ENCODE measurements around the gene KREMEN1. TPM values are rescaled to one million over a fixed set of nuclear protein-coding genes. Genes with fewer than 3 reads are reported as not detected.
A peak's percentile ranks its signal among the peaks of the same experiment; 100 is the strongest.

The KREMEN1 gene
- total RNA-seq, 1 donor from 2014 or later = 1.4 TPM

DNA sequence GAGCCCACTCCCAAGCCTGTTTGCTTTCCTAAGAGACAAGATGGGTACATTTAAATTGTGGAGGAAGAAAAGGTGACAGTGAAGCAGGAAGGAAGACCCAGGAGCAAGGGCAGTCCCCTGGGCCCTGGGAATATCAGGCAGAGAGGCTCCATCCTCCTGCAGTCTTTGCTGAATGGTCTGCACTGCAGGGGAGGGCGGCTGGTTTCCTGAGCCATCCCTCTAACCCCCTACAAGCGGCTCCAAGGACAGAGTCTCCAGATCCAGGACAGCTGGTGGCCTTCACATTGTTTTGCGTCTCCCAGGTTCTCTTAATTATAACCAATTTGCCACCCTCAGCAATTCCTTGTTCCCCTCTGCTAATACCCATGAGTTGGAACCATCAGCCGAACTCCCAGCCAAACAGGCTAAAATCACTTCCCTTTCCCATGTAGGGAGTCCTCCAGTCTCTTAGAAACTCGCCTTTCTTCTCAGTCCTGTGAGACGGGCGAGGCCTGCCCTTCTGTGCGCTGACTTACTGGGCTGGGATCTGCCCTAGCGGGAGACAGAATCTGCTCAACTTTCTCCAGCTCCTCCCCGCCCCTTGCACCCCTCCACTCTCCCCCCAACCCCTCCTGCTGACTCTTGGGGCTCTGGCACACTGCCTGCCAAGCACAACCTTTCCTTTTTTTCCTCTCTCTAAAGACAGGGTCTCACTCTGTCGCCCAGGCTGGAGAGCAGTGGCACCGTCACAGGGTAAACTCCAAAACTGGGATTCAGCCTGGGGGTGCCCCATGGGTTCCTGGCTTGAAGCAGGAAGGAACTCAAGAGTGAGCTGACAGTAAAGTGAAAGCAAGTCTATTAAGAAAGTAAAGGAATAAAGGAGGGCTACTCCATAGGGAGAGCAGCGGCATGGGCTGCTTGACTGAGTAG is 79.5 kb downstream of the KREMEN1 start:
- Histone ChIP-seq H3K9ac (no peak overlapping the region), H3K4me1 (peaks cover 48% of the 10 kb centered on the region), H3K4me2 (peak overlapping the region; percentile 60), H2AFZ (replicated peaks) (no peak overlapping the region), H3K79me2 (ENCODE audit: low read depth) (no peaks in the 10 kb centered on the region), H3K4me3 (no peak overlapping the region), H3F3A (ENCODE audit: low read depth) (peaks cover 51% of the 10 kb centered on the region), H3K9me3 (ENCODE audit: low read depth) (no peaks in the 10 kb centered on the region), H3K27ac (peak overlapping the region; percentile 6), H3K27me3 (peaks cover 5% of the 10 kb centered on the region), H3K36me3 (no peaks in the 10 kb centered on the region), H4K20me1 (ENCODE audit: low read depth) (no peaks in the 10 kb centered on the region)
- peak overlapping the region; percentile 70 for H3K4me3 Mint-ChIP-seq
- peak; percentile 64 for DNase-seq (ENCODE audit: low spot score)
- peaks cover 79% of the 10 kb centered on the region for H3K4me1 Mint-ChIP-seq
- H3K27me3 Mint-ChIP-seq (ENCODE audit: insufficient read depth, low read depth) = peaks cover 10% of the 10 kb centered on the region
- H3K9me3 Mint-ChIP-seq = no peaks in the 10 kb centered on the region
- H3K36me3 Mint-ChIP-seq = peaks cover 5% of the 10 kb centered on the region
- TF ChIP-seq EZH2phosphoT487 (IDR thresholded peaks at IDR 0.05) = no peak
- no peak for TF ChIP-seq EZH2 (IDR thresholded peaks at IDR 0.05)
- TF ChIP-seq, protein P1, sequence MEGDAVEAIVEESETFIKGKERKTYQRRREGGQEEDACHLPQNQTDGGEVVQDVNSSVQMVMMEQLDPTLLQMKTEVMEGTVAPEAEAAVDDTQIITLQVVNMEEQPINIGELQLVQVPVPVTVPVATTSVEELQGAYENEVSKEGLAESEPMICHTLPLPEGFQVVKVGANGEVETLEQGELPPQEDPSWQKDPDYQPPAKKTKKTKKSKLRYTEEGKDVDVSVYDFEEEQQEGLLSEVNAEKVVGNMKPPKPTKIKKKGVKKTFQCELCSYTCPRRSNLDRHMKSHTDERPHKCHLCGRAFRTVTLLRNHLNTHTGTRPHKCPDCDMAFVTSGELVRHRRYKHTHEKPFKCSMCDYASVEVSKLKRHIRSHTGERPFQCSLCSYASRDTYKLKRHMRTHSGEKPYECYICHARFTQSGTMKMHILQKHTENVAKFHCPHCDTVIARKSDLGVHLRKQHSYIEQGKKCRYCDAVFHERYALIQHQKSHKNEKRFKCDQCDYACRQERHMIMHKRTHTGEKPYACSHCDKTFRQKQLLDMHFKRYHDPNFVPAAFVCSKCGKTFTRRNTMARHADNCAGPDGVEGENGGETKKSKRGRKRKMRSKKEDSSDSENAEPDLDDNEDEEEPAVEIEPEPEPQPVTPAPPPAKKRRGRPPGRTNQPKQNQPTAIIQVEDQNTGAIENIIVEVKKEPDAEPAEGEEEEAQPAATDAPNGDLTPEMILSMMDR (IDR thresholded peaks at IDR 0.05) = no peak
- H3K27ac Mint-ChIP-seq = peak overlapping the region; percentile 95

- Mint-ChIP-seq H3K4me3 (no peak overlapping the region), H3K27ac (peak overlapping the region; percentile 95), H3K27me3 (ENCODE audit: insufficient read depth, low read depth) (peaks cover 10% of the 10 kb centered on the region), H3K36me3 (peaks cover under 1% of the 10 kb centered on the region), H3K9me3 (no peaks in the 10 kb centered on the region), H3K4me1 (peaks cover 78% of the 10 kb centered on the region)
- H3K36me3 ChIP-seq = no peaks in the 10 kb centered on the region
- peaks cover 5% of the 10 kb centered on the region for H3K27me3 ChIP-seq
- no peak overlapping the region for H3K9ac ChIP-seq
- no peak overlapping the region for H3K4me3 ChIP-seq
- H3F3A ChIP-seq (ENCODE audit: low read depth) = peaks cover 51% of the 10 kb centered on the region
- no peaks in the 10 kb centered on the region for H3K79me2 ChIP-seq (ENCODE audit: low read depth)
- no peak overlapping the region for H3K27ac ChIP-seq
- no peak overlapping the region for H2AFZ ChIP-seq (replicated peaks)
- no peak overlapping the region for H3K4me2 ChIP-seq
- no peak for DNase-seq (ENCODE audit: low spot score)
- H3K9me3 ChIP-seq (ENCODE audit: low read depth) = no peaks in the 10 kb centered on the region
- H3K4me1 ChIP-seq = peaks cover 44% of the 10 kb centered on the region
- no peak for TF ChIP-seq EZH2phosphoT487 (IDR thresholded peaks at IDR 0.05)
- TF ChIP-seq, protein P1 (IDR thresholded peaks at IDR 0.05) = no peak
- no peak for TF ChIP-seq EZH2 (IDR thresholded peaks at IDR 0.05)
- H4K20me1 ChIP-seq (ENCODE audit: low read depth) = no peaks in the 10 kb centered on the region
Observed at GRCh38 chr22:29152954-29153719, 80.3 kb downstream of the KREMEN1 start.

DNA sequence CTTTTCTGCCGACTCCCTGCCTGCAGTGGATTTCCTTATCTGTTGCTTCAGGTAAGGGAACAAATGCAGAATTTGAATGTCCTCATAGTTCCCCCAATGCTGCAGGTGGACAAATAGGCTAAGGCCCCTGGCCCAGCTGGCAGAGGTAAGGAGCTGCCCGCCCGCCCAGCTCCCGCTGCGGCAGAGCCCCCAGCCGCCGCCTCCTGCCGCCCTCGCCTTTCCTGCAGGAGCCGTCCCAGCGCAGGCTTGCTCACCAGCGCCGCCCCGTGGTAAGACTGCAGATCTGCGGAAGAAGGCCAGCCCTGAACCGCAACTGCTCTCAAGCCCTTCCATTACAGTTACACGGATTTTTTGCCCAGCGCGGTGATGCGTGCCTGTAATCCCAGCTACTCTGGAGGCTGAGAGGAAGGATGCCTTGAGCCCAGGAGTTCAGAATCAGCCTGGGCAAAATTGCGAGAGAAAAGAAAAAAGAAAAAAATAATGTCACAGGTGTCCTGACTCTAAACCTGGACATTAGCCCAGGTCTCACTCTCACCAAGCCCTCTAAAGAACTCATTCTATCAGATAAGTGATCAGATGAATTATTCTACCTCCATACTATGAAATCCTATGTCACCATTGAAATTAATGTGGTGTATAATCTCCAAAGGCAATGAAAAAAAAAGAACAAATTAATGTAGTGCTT is 81.7 kb downstream of the KREMEN1 start:
- H4K20me1 ChIP-seq (ENCODE audit: low read depth) = no peaks in the 10 kb centered on the region
- H3K4me1 ChIP-seq = peaks cover 43% of the 10 kb centered on the region
- TF ChIP-seq, protein P1 (IDR thresholded peaks at IDR 0.05) = peak; percentile 94
- no peak for TF ChIP-seq EZH2phosphoT487 (IDR thresholded peaks at IDR 0.05)
- peak; percentile 88 for DNase-seq (ENCODE audit: low spot score)
- H3K9ac ChIP-seq = no peak overlapping the region
- H3K9me3 ChIP-seq (ENCODE audit: low read depth) = no peaks in the 10 kb centered on the region
- Mint-ChIP-seq H3K4me3 (peak overlapping the region; percentile 69), H3K27ac (peak overlapping the region; percentile 74), H3K9me3 (no peaks in the 10 kb centered on the region), H3K4me1 (peaks cover 74% of the 10 kb centered on the region), H3K27me3 (ENCODE audit: insufficient read depth, low read depth) (peaks cover 10% of the 10 kb centered on the region), H3K36me3 (no peaks in the 10 kb centered on the region)
- H3K36me3 ChIP-seq = no peaks in the 10 kb centered on the region
- H3K4me2 ChIP-seq = peak overlapping the region; percentile 54
- H3K79me2 ChIP-seq (ENCODE audit: low read depth) = no peaks in the 10 kb centered on the region
- no peak overlapping the region for H2AFZ ChIP-seq (replicated peaks)
- H3F3A ChIP-seq (ENCODE audit: low read depth) = peaks cover 51% of the 10 kb centered on the region
- no peak overlapping the region for H3K4me3 ChIP-seq
- H3K27me3 ChIP-seq = peaks cover 5% of the 10 kb centered on the region
- H3K27ac ChIP-seq = no peak overlapping the region

All from neural progenitor cell (in vitro differentiated cells).